ENCODE results near the gene FEM1A. TPM values are rescaled to one million over a fixed set of nuclear protein-coding genes. Genes with fewer than 3 reads are reported as not detected.
A peak's percentile ranks its signal among the peaks of the same experiment; 100 is the strongest.

Gene FEM1A
- total RNA-seq, 1 donor from 2014 or later = 13.3 TPM

- DNase-seq (no peak), ATAC-seq (no peak)
- Histone ChIP-seq H3K4me3 (no peak overlapping the region), H3K4me1 (peaks cover 39% of the 10 kb centered on the region), H3K27ac (no peak overlapping the region), H3K36me3 (peaks cover 53% of the 10 kb centered on the region), H3K27me3 (ENCODE audit: low read depth) (no peaks in the 10 kb centered on the region), H3K9me3 (no peaks in the 10 kb centered on the region)
- intact Hi-C loops (cut with DNase I) = no loop called here
- TF ChIP-seq CTCF (IDR thresholded peaks at IDR 0.05) = no peak
Measured at GRCh38 chr19:4794971-4795370, 3.4 kb downstream of the FEM1A start.

DNA sequence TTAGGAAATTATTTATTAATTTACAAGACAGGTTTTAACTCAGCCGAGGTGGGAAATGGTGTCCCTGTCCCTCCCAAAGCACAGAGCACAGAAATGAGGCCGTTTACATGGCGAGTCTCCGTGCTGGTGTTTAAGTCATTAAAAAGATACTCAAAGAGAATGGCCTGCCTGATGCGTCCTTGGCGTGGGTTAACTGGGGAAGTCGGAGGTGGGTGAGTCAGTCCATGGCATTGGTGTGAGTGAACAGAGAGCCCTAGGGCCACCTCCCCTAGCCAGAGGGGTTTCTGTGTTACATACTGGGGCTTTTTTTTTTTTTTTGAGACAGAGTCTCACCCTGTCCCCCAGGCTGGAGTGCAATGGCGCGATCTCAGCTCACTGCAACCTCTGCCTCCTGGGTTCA is 3.9 kb downstream of the FEM1A start:
- Histone ChIP-seq H3K36me3 (peaks cover 53% of the 10 kb centered on the region), H3K4me1 (peaks cover 39% of the 10 kb centered on the region), H3K4me3 (no peak overlapping the region), H3K9me3 (no peaks in the 10 kb centered on the region), H3K27me3 (ENCODE audit: low read depth) (no peaks in the 10 kb centered on the region), H3K27ac (no peak overlapping the region)
- intact Hi-C loops (cut with DNase I) = no loop called here
- no peak for ATAC-seq
- TF ChIP-seq CTCF (IDR thresholded peaks at IDR 0.05) = no peak
- no peak for DNase-seq

GRCh38 chr19:4800591-4801081 is 9.1 kb downstream of the FEM1A start:
- Histone ChIP-seq H3K4me1 (peaks cover 9% of the 10 kb centered on the region), H3K27ac (peak overlapping the region; percentile 82), H3K36me3 (peaks cover 21% of the 10 kb centered on the region), H3K4me3 (peak overlapping the region; percentile 11), H3K27me3 (ENCODE audit: low read depth) (no peaks in the 10 kb centered on the region), H3K9me3 (no peaks in the 10 kb centered on the region)
- no peak for TF ChIP-seq CTCF (IDR thresholded peaks at IDR 0.05)
- intact Hi-C loops (cut with DNase I) = no loop called here
- peak; percentile 89 for DNase-seq
- ATAC-seq = peak; percentile 91 to 93

DNA sequence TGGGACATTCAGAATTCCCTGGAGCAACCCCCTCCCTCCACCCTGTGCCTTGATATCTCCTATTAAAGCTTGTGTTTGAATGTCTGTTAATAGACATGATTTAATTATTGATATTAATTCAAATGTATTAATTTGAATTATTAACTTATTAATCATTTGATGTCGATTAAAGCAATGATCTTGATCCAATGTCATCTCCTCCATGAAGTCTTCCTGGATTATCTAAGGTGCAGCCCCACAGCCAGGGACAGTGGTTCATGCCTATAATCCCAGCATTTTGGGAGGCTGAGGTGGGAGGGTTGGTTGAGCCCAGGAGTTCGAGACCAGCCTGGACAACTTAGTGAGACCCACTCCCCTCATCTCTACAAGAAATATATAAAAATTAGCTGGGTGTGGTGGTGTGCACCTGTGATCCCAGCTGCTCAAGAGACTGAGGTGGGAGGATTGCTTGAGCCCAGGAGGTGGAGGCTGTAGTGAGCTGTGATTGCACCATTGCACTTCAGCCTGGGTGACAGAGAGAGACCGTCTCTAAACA is 9.6 kb downstream of the FEM1A start:
- intact Hi-C loops (cut with DNase I) = no loop called here
- Histone ChIP-seq H3K9me3 (no peaks in the 10 kb centered on the region), H3K4me3 (no peak overlapping the region), H3K36me3 (peaks cover 15% of the 10 kb centered on the region), H3K27ac (peak overlapping the region; percentile 64), H3K4me1 (peaks cover 6% of the 10 kb centered on the region), H3K27me3 (ENCODE audit: low read depth) (no peaks in the 10 kb centered on the region)
- no peak for DNase-seq
- TF ChIP-seq CTCF (IDR thresholded peaks at IDR 0.05) = no peak
- ATAC-seq = no peak

DNA sequence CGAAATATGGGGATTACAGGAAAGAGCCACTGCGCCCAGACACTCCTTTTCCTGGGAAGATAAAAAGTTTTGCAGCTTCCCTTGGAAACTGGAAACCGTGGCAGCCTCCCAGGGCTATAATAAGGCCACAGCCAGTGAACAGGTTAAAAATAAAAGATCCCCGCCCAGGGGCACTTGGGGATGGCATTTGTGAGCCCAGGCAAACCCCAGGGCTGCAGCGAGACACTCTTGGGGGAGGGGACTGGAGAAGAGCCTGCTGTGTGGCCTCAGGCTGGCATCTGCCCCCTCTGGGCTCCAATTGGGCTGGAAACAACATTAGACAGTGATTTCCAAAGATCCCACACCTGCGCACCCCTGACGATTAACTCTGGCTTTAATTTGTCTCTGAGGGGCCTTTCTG is 11.2 kb downstream of the FEM1A start:
- Histone ChIP-seq H3K27ac (no peak overlapping the region), H3K27me3 (ENCODE audit: low read depth) (no peaks in the 10 kb centered on the region), H3K36me3 (peaks cover under 1% of the 10 kb centered on the region), H3K4me1 (no peaks in the 10 kb centered on the region), H3K9me3 (no peaks in the 10 kb centered on the region), H3K4me3 (no peak overlapping the region)
- intact Hi-C loops (cut with DNase I) = no loop called here
- TF ChIP-seq CTCF (IDR thresholded peaks at IDR 0.05) = no peak
- DNase-seq = no peak
- no peak for ATAC-seq

All from lower lobe of right lung (tissue), 2 donors.